Measurements from ENCODE around the gene DLG2.

The DLG2 gene

GRCh38 chr11:83566950-83567349 is 2060.2 kb downstream of the DLG2 start:
- TF ChIP-seq CEBPB (IDR thresholded peaks at IDR 0.05): no peak
- no peak for TF ChIP-seq MAX (IDR thresholded peaks at IDR 0.05)

GRCh38 chr11:83564870-83565269 is 2062.3 kb downstream of the DLG2 start:
- TF ChIP-seq TEAD4 (IDR thresholded peaks at IDR 0.05): no peak
- no peak for TF ChIP-seq TAF1 (IDR thresholded peaks at IDR 0.05; ENCODE audit: low read depth)
- TF ChIP-seq EP300 (IDR thresholded peaks at IDR 0.05; ENCODE audit: borderline replicate concordance): no peak
- no peak for TF ChIP-seq NFIC (IDR thresholded peaks at IDR 0.05)
- TF ChIP-seq ZBTB7A (IDR thresholded peaks at IDR 0.05; ENCODE audit: low read depth): no peak
- TF ChIP-seq REST (IDR thresholded peaks at IDR 0.05; ENCODE audit: low read depth): no peak
- TF ChIP-seq CEBPB (IDR thresholded peaks at IDR 0.05): no peak
- TF ChIP-seq USF1 (IDR thresholded peaks at IDR 0.05): no peak
- TF ChIP-seq YY1 (IDR thresholded peaks at IDR 0.05; ENCODE audit: low read depth): no peak
- TF ChIP-seq CREB1 (IDR thresholded peaks at IDR 0.05; ENCODE audit: low read depth): no peak
- TF ChIP-seq EGR1 (IDR thresholded peaks at IDR 0.05): no peak
- no peak for TF ChIP-seq RAD21 (IDR thresholded peaks at IDR 0.05; ENCODE audit: low read depth)
- TF ChIP-seq MAX (IDR thresholded peaks at IDR 0.05): no peak

GRCh38 chr11:83558281-83558680 is 2068.9 kb downstream of the DLG2 start:
- TF ChIP-seq CREB1 (IDR thresholded peaks at IDR 0.05; ENCODE audit: low read depth) (no peak), EP300 (IDR thresholded peaks at IDR 0.05; ENCODE audit: borderline replicate concordance) (no peak), USF1 (IDR thresholded peaks at IDR 0.05) (no peak), YY1 (IDR thresholded peaks at IDR 0.05; ENCODE audit: low read depth) (no peak), RAD21 (IDR thresholded peaks at IDR 0.05; ENCODE audit: low read depth) (no peak), FOXM1 (IDR thresholded peaks at IDR 0.05; ENCODE audit: borderline replicate concordance, low read depth) (no peak), TAF1 (IDR thresholded peaks at IDR 0.05; ENCODE audit: low read depth) (no peak), EGR1 (IDR thresholded peaks at IDR 0.05) (no peak), CEBPB (IDR thresholded peaks at IDR 0.05) (no peak), NFIC (IDR thresholded peaks at IDR 0.05) (no peak), REST (IDR thresholded peaks at IDR 0.05; ENCODE audit: low read depth) (no peak), TCF12 (IDR thresholded peaks at IDR 0.05; ENCODE audit: low read depth) (no peak)

GRCh38 chr11:83557653-83558052 is 2069.5 kb downstream of the DLG2 start:
- TF ChIP-seq USF1 (IDR thresholded peaks at IDR 0.05) (no peak), TAF1 (IDR thresholded peaks at IDR 0.05; ENCODE audit: low read depth) (no peak), TEAD4 (IDR thresholded peaks at IDR 0.05) (no peak), NFIC (IDR thresholded peaks at IDR 0.05) (no peak), TCF12 (IDR thresholded peaks at IDR 0.05; ENCODE audit: low read depth) (no peak), CEBPB (IDR thresholded peaks at IDR 0.05) (no peak), EGR1 (IDR thresholded peaks at IDR 0.05) (no peak), MAX (IDR thresholded peaks at IDR 0.05) (no peak), EP300 (IDR thresholded peaks at IDR 0.05; ENCODE audit: borderline replicate concordance) (no peak), YY1 (IDR thresholded peaks at IDR 0.05; ENCODE audit: low read depth) (no peak), CREB1 (IDR thresholded peaks at IDR 0.05; ENCODE audit: low read depth) (no peak), FOXM1 (IDR thresholded peaks at IDR 0.05; ENCODE audit: borderline replicate concordance, low read depth) (no peak), REST (IDR thresholded peaks at IDR 0.05; ENCODE audit: low read depth) (no peak), ZBTB7A (IDR thresholded peaks at IDR 0.05; ENCODE audit: low read depth) (no peak), RAD21 (IDR thresholded peaks at IDR 0.05; ENCODE audit: low read depth) (no peak)
